Caki2 (cell line): ENCODE results near the gene C18orf32. TPM values are rescaled to one million over a fixed set of nuclear protein-coding genes. Genes with fewer than 3 reads are reported as not detected.
"Not testable (repeated sequence)": the region's sequence is repeated elsewhere in the genome, so short reads cannot be mapped to it uniquely, and the experiment has no call there.

Experiments
- DNase-seq: peaks from one replicate; pipeline ENCODE4 v3.0.0-alpha.2; 2015; ENCODE audit warnings: low read depth
- in situ Hi-C: cut with HindIII; loops from 2 replicates; pipeline ENCODE4 v1.10.0; 2016; ENCODE audit warnings: low sequenced_read_pairs, low pct_unique_long_range_greater_than_20kb, mixed read lengths
- total RNA-seq: library from RNA; depleted of rRNA; stranded (reverse); fragments of >200 nt; shearing (Covaris generic); gene quantifications from 2 replicates; pipeline ENCODE4 v1.2.3, GENCODE V29; 2014; ENCODE audit warnings: low replicate concordance; rRNA removed

The C18orf32 gene
- total RNA-seq, result 35.9 and 71.3 TPM in 2 replicates

- in situ Hi-C loops, result no loop called here
- peak; percentile 85 for DNase-seq
Observed at GRCh38 chr18:49486953-49487710, at the start of gene C18orf32. C18orf32 (minus strand) TSS chr18:49487234; CDS start chr18:49483748, 3,486 bp downstream.

- in situ Hi-C loops, result no loop called here
- DNase-seq, result no peak
Observed at GRCh38 chr18:49534846-49535601, 48.0 kb upstream of the C18orf32 start.

DNA sequence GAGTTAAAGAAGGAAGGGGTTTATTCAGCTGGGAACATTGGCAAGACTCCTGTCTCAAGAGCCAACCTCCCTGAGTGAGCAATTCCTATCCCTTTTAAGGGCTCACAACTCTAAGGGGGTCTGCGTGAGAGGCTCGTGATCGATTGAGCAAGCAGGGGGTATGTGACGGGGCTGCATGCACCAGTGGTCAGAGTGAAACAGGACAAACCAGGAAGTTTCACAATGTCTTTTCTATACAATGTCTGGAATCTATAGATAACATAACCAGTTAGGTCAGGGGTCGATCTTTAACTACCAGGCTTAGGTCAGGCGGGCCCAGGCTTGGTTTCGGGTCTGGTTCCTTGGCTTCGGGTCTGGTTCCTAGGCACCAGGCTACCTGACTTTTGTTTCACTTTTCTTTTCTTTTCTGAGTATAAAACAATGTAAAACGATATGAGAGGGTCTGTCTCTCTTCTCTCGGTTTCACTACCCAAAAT is 44.7 kb upstream of the C18orf32 start:
- DNase-seq, result no peak
- in situ Hi-C loops, result no loop called here

GRCh38 chr18:49529596-49529995 is 42.6 kb upstream of the C18orf32 start:
- no peak for DNase-seq
- in situ Hi-C loops, result no loop called here

GRCh38 chr18:49527631-49528327 is 40.7 kb upstream of the C18orf32 start:
- in situ Hi-C loops, result no loop called here
- peak; percentile 3 for DNase-seq

GRCh38 chr18:49525981-49526380 is 38.9 kb upstream of the C18orf32 start:
- in situ Hi-C loops, result no loop called here

DNA sequence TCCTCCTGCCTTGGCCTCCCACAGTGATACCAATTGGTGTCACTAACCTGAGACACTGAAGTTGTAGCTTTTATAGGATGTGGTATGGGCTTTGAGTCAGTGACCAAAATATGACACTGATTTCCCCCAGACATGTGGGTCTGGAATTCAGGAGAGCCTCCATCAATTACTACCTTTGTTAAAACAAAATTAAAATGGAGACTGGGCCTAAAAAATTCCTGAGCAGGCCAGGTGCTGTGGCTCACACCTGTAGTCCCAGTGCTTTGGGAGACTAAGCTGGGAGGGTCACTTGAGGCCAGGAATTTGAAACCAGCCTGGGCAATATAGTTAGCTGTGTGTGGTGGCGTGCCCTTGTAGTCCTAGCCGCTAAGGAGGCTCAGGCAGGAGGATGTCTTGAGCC is 37.9 kb upstream of the C18orf32 start:
- no peak for DNase-seq
- in situ Hi-C loops, result no loop called here

More at GRCh38 chr18:49525981-49526380, 38.9 kb upstream of the C18orf32 start:
- DNase-seq, result no peak

DNA sequence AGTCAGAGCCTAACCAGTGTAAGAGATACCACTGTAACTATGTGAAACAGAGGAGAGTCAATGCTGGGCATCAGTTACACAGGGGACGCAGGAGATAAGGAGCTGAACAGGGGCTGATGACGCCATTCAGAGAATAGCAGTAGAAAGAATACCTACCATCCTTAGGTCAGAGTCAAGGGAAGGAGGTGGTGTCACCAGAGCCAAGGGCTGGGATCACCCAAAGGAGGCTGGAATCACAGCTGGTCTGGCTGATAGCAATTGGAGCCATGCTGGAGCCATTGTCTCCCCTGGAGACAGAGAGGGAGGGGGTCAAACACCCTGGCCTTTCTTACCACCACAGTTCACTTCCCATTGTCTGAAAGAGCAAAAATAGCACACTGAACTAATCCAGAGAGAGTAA is 37.3 kb upstream of the C18orf32 start:
- DNase-seq, result no peak
- in situ Hi-C loops, result no loop called here

DNA sequence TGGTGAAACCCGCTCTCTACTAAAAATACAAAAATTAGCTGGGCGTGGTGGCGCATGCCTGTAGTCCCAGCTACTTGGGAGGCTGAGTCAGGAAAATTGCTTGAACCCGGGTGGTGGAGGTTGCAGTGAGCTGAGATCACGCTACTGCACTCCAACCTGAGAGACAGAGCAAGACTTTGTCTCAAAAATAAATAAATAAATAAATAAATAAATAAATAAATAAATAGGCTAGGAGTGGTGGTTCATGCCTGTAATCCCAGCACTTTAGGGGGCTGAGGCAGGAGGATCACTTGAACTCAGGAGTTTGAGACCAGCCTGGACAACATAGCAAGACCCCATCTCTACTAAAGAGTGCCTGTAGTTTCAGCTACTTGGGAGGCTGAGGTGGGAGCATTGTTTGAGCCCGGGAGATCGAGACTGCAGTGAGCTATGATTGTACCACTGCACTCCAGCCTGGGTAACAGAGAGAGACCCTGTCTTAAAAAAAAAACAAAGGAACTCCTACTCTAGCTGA is 36.6 kb upstream of the C18orf32 start:
- in situ Hi-C loops, result not testable (repeated sequence)

GRCh38 chr18:49521216-49521835 is 34.3 kb upstream of the C18orf32 start:
- in situ Hi-C loops, result no loop called here
- DNase-seq, result no peak

More for the DNA sequence above, 36.6 kb upstream of the C18orf32 start:
- not testable (repeated sequence) for DNase-seq

DNA sequence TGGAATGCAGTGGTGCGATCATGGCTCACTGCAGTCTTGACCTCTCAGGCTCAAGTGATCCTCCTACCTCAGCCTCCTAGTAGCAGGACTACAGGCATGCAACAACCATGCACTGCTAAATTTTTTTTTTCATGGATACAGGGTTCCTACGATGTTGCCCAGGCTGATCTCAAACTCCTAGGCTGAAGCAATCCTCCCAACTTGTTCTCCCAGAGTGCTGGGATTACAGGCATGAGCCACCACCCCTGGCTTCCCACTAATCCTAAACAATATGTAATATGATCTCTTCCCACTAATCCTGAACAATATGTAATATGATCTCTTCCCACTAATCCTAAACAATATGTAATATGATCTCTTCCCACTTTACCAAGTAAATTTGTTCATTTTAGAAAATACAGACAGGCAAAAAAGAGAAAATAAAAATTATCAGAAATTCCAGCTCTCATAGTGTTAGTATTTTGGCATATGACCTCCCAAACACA is 33.7 kb upstream of the C18orf32 start:
- in situ Hi-C loops, result no loop called here
- DNase-seq, result no peak

- no peak for DNase-seq
- in situ Hi-C loops, result no loop called here
Observed at GRCh38 chr18:49519101-49519971, 32.3 kb upstream of the C18orf32 start.

DNA sequence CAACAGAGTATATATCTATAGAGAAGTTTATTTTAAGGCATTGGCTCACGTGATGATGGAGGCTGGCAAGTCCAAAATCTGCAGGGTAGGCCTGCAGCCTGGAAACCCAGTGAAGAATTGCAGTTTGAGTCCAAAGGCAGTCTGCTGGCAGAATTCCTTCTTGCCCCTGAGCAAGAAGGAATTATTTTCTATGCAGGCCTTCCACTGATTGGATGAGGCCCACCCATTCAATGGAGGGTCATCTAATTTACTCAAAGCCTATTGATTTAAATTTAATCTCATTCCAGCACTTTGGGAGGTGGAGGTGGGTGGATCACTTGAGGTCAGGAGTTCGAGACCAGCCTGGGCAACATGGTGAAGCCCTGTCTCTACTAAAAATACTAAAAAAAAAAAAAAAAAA is 30.4 kb upstream of the C18orf32 start:
- in situ Hi-C loops, result no loop called here
- DNase-seq, result no peak

GRCh38 chr18:49515516-49515915 is 28.5 kb upstream of the C18orf32 start:
- in situ Hi-C loops, result no loop called here
- DNase-seq, result no peak

GRCh38 chr18:49515003-49515402 is 28.0 kb upstream of the C18orf32 start:
- in situ Hi-C loops, DNase-seq: not testable (repeated sequence)

DNA sequence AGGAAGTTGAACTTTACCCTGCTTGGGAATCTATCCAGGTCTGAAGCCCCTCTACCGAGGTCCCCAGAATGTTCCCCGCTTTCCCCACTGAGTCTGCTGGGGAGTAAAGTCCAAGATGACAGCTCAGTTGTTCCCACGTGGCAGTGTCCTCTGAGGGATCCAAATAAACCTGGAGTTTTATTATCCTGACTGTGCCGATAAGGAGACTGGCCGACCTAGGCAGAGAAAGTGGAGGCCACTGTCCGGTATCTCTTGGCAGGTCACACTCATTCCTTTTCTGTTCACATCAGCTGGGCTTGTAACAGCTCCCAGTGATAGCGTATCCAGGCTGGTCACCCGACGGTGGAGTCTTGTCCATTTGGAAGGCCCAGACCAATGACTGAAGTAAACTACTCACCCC is 27.5 kb upstream of the C18orf32 start:
- in situ Hi-C loops, result no loop called here
- DNase-seq, result no peak

GRCh38 chr18:49512876-49513275 is 25.8 kb upstream of the C18orf32 start:
- in situ Hi-C loops, DNase-seq: not testable (repeated sequence)
